Type B pancreatic cell (in vitro differentiated cells): ENCODE measurements around the gene CCDC82. TPM values are rescaled to one million over a fixed set of nuclear protein-coding genes. Genes with fewer than 3 reads are reported as not detected.

Experiments
- DNase-seq: peaks from one replicate; pipeline ENCODE4 v3.0.0; 2021; ENCODE audit warnings: mixed read lengths; ENCODE audit not compliant: unreplicated experiment; ENCODE audit errors: extremely low spot score
- H3K27ac Mint-ChIP-seq: 2 replicates; pipeline ENCODE4 v1.8.0; 2021; ENCODE audit warnings: mild to moderate bottlenecking, mixed read lengths
- H3K27me3 Mint-ChIP-seq: 2 replicates; pipeline ENCODE4 v1.8.0; 2021; ENCODE audit warnings: mixed read lengths
- H3K36me3 Mint-ChIP-seq: 2 replicates; pipeline ENCODE4 v1.8.0; 2021; ENCODE audit warnings: mixed read lengths
- H3K4me1 Mint-ChIP-seq: one replicate; pipeline ENCODE4 v1.8.0; 2021; ENCODE audit warnings: mixed read lengths; ENCODE audit not compliant: unreplicated experiment
- H3K4me3 Mint-ChIP-seq: 2 replicates; pipeline ENCODE4 v1.8.0; 2021; ENCODE audit warnings: mild to moderate bottlenecking, mixed read lengths
- H3K9me3 Mint-ChIP-seq: 2 replicates; pipeline ENCODE4 v1.8.0; 2021; ENCODE audit warnings: mixed read lengths
- total RNA-seq: library from RNA; stranded (reverse); gene quantifications from 2 replicates; pipeline ENCODE4 v1.2.1, GENCODE V29; 2021; ENCODE audit warnings: low replicate concordance
- TF ChIP-seq, protein P1 (sequence below): fragments of 200-600 bp; sonication (generic); conservative IDR thresholded peaks from 2 replicates; pipeline ENCODE4 v1.5.0; 2021; ENCODE audit warnings: antibody characterized with exemption, mild to moderate bottlenecking

Gene CCDC82
- total RNA-seq, 1 donor from 2014 or later = 21.7 TPM

GRCh38 chr11:96337541-96338431 is 51.9 kb downstream of the CCDC82 start:
- Mint-ChIP-seq H3K4me1 (peaks cover 59% of the 10 kb centered on the region), H3K27me3 (no peaks in the 10 kb centered on the region), H3K4me3 (peak overlapping the region; percentile 97), H3K27ac (peak overlapping the region; percentile 62), H3K9me3 (no peaks in the 10 kb centered on the region), H3K36me3 (peaks cover 19% of the 10 kb centered on the region)
- TF ChIP-seq, protein P1, sequence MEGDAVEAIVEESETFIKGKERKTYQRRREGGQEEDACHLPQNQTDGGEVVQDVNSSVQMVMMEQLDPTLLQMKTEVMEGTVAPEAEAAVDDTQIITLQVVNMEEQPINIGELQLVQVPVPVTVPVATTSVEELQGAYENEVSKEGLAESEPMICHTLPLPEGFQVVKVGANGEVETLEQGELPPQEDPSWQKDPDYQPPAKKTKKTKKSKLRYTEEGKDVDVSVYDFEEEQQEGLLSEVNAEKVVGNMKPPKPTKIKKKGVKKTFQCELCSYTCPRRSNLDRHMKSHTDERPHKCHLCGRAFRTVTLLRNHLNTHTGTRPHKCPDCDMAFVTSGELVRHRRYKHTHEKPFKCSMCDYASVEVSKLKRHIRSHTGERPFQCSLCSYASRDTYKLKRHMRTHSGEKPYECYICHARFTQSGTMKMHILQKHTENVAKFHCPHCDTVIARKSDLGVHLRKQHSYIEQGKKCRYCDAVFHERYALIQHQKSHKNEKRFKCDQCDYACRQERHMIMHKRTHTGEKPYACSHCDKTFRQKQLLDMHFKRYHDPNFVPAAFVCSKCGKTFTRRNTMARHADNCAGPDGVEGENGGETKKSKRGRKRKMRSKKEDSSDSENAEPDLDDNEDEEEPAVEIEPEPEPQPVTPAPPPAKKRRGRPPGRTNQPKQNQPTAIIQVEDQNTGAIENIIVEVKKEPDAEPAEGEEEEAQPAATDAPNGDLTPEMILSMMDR = no peak
- DNase-seq = no peak

GRCh38 chr11:96335388-96335787 is 54.3 kb downstream of the CCDC82 start:
- peak overlapping the region; percentile 40 for H3K4me3 Mint-ChIP-seq
- H3K36me3 Mint-ChIP-seq = peaks cover 18% of the 10 kb centered on the region
- no peaks in the 10 kb centered on the region for H3K9me3 Mint-ChIP-seq
- no peaks in the 10 kb centered on the region for H3K27me3 Mint-ChIP-seq
- H3K4me1 Mint-ChIP-seq = peaks cover 58% of the 10 kb centered on the region
- TF ChIP-seq, protein P1 = no peak
- H3K27ac Mint-ChIP-seq = peak overlapping the region; percentile 15
- no peak for DNase-seq

DNA sequence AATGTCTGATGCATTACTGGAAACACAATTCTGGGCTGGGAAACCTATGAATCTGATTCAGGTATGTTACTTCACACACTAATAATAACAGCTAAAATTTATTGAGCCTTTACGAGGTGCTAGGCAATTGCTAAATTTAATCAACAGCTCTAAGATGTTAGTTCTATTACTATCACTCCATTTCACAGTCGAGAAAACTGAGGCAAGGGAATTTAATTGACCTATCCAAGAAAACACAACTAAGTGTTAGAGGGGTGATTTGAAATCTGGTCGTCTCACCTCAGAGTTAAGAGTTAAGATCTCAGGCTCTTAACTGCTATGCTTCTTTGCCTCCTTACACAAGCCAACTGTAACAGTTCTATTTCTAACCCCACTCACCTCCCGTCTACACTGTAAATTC is 55.5 kb downstream of the CCDC82 start:
- TF ChIP-seq, protein P1 = no peak
- Mint-ChIP-seq H3K9me3 (peaks cover 3% of the 10 kb centered on the region), H3K4me1 (peaks cover 61% of the 10 kb centered on the region), H3K4me3 (no peak overlapping the region), H3K27me3 (no peaks in the 10 kb centered on the region), H3K27ac (no peak overlapping the region), H3K36me3 (peaks cover 25% of the 10 kb centered on the region)
- DNase-seq = no peak

DNA sequence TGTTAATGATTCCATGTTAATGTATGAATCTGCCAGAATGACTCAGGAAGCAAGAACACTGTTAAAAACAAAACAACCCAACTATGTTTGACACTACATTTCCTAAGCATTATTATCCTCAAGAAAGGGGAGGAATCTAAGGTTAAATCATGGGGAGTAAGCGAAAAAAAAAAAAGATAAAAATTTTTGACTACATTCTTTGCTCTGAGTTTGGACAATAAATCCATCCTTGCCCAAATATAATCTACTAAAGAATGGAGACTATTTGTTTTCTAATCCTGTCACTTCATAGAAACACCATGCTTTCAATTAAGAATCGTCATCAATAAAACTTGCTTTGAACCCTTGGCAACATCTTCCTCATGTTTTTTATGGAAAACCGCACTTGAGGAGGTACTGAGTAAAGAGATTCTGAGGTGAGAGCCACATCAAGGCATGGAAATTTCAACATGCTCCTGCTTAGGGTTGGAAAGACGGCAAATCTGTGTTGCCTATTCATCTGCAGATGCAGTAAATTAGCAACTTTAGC is 56.5 kb downstream of the CCDC82 start:
- Mint-ChIP-seq H3K9me3 (peaks cover 4% of the 10 kb centered on the region), H3K36me3 (peaks cover 31% of the 10 kb centered on the region), H3K4me3 (no peak overlapping the region), H3K27ac (peak overlapping the region; percentile 50), H3K4me1 (peaks cover 61% of the 10 kb centered on the region), H3K27me3 (no peaks in the 10 kb centered on the region)
- TF ChIP-seq, protein P1 = no peak
- DNase-seq = no peak

- Mint-ChIP-seq H3K27ac (peak overlapping the region; percentile 50), H3K4me3 (peak overlapping the region; percentile 39)
Measured at GRCh38 chr11:96332126-96332771, 57.5 kb downstream of the CCDC82 start.

More at GRCh38 chr11:96332126-96332771, 57.5 kb downstream of the CCDC82 start:
- TF ChIP-seq, protein P1 = no peak
- no peak for DNase-seq
- H3K9me3 Mint-ChIP-seq = peaks cover 4% of the 10 kb centered on the region
- H3K4me1 Mint-ChIP-seq = peaks cover 52% of the 10 kb centered on the region
- peaks cover 31% of the 10 kb centered on the region for H3K36me3 Mint-ChIP-seq
- no peaks in the 10 kb centered on the region for H3K27me3 Mint-ChIP-seq
